DOHH2 (cell line): ENCODE measurements around the gene TEX9.

Experiments used
- EZH2phosphoT487 ChIP-seq: fragments of 200-600 bp; sonication (generic); IDR thresholded peaks from 2 replicates; pipeline ENCODE4 v1.6.1; 2017; ENCODE audit warnings: borderline replicate concordance, mild to moderate bottlenecking, antibody characterized with exemption, low read length, moderate library complexity, mixed read lengths
- TF ChIP-seq, protein P1 (sequence below): fragments of 200-600 bp; sonication (generic); IDR thresholded peaks from one replicate; pipeline ENCODE4 v1.5.1; 2014; ENCODE audit warnings: antibody characterized with exemption, mild to moderate bottlenecking, low read depth, low read length; ENCODE audit not compliant: poor library complexity, severe bottlenecking

DNA sequence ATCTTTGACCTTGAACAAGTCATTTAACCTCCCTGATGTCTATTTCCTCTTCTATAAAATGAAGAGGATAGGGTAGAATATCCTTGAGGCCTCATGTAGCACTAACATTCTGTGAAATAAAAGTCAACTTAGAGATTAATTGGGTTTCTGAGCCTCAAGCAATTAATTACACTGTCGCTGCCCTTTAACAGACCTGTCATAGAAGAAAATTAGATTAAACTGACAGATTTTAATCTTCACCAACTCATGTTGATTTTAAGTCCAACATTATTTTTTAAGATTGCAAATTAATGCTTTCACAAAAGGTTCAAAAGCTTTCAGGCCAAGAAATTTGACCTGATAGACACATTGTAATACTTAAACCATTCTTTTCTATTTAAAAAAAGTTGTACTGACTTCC, 107.8 kb downstream of the TEX9 start:
- TF ChIP-seq, protein P1, sequence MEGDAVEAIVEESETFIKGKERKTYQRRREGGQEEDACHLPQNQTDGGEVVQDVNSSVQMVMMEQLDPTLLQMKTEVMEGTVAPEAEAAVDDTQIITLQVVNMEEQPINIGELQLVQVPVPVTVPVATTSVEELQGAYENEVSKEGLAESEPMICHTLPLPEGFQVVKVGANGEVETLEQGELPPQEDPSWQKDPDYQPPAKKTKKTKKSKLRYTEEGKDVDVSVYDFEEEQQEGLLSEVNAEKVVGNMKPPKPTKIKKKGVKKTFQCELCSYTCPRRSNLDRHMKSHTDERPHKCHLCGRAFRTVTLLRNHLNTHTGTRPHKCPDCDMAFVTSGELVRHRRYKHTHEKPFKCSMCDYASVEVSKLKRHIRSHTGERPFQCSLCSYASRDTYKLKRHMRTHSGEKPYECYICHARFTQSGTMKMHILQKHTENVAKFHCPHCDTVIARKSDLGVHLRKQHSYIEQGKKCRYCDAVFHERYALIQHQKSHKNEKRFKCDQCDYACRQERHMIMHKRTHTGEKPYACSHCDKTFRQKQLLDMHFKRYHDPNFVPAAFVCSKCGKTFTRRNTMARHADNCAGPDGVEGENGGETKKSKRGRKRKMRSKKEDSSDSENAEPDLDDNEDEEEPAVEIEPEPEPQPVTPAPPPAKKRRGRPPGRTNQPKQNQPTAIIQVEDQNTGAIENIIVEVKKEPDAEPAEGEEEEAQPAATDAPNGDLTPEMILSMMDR: no peak
- TF ChIP-seq EZH2phosphoT487: no peak
